Loucy (cell line): ENCODE results near the gene GLDC.
A peak's percentile ranks its signal among the peaks of the same experiment; 100 is the strongest.

Experiments used
- EZH2phosphoT487 ChIP-seq: fragments of 200-600 bp; IDR thresholded peaks from 2 replicates; pipeline ENCODE4 v1.6.1; 2018; ENCODE audit warnings: antibody characterized with exemption, mild to moderate bottlenecking, moderate library complexity, borderline replicate concordance
- TF ChIP-seq, protein P1 (sequence below): fragments of 200-600 bp; sonication (generic); conservative IDR thresholded peaks from 2 replicates; pipeline ENCODE4 v1.5.1; 2014; ENCODE audit warnings: mild to moderate bottlenecking, antibody characterized with exemption, low read length

DNA sequence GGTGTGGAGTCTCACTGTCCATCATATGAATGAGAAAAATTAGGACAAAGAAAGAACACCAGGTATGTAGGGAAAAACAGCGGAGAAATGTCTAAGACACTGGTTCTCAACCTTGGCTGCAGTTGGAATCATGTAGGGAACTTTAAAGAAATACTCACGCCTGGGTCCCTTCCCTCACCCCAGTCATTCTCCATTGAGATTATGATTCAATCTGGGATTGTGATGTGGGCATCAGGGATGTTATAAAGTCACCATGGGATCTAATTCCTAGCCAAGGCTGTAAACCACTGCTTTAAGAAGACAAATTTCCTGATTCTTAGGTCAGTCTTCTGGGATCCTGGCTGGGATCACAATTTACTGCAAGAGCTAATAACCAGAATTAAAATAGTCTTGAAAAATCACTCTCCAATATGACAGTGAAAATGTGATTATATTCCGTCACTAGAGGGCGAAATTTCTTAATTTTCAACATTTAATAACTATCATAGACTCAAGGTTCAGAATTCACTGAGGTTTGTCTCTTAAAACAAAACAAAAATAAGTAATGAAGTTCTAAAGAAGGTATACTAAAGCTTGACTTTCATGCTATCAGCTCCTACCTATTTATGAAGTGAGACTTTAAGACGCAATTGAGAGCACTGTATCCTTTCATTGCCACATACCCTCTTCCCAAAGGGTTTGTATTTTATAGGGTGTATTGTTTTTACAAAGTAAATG lies 60.5 kb downstream of the GLDC start:
- TF ChIP-seq, protein P1, sequence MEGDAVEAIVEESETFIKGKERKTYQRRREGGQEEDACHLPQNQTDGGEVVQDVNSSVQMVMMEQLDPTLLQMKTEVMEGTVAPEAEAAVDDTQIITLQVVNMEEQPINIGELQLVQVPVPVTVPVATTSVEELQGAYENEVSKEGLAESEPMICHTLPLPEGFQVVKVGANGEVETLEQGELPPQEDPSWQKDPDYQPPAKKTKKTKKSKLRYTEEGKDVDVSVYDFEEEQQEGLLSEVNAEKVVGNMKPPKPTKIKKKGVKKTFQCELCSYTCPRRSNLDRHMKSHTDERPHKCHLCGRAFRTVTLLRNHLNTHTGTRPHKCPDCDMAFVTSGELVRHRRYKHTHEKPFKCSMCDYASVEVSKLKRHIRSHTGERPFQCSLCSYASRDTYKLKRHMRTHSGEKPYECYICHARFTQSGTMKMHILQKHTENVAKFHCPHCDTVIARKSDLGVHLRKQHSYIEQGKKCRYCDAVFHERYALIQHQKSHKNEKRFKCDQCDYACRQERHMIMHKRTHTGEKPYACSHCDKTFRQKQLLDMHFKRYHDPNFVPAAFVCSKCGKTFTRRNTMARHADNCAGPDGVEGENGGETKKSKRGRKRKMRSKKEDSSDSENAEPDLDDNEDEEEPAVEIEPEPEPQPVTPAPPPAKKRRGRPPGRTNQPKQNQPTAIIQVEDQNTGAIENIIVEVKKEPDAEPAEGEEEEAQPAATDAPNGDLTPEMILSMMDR: peak; percentile 69
- no peak for TF ChIP-seq EZH2phosphoT487
